NCI-H1930 (cell line): ENCODE results near the gene RAE1.
A peak's percentile ranks its signal among the peaks of the same experiment; 100 is the strongest.
"Not testable (repeated sequence)": the region's sequence is repeated elsewhere in the genome, so short reads cannot be mapped to it uniquely, and the experiment has no call there.

ENCODE experiments used
- DNase-seq, 2 experiments: peaks; one replicate each; lab custom pipeline; 2025; lab: John Stamatoyannopoulos, UW

The RAE1 gene

DNA sequence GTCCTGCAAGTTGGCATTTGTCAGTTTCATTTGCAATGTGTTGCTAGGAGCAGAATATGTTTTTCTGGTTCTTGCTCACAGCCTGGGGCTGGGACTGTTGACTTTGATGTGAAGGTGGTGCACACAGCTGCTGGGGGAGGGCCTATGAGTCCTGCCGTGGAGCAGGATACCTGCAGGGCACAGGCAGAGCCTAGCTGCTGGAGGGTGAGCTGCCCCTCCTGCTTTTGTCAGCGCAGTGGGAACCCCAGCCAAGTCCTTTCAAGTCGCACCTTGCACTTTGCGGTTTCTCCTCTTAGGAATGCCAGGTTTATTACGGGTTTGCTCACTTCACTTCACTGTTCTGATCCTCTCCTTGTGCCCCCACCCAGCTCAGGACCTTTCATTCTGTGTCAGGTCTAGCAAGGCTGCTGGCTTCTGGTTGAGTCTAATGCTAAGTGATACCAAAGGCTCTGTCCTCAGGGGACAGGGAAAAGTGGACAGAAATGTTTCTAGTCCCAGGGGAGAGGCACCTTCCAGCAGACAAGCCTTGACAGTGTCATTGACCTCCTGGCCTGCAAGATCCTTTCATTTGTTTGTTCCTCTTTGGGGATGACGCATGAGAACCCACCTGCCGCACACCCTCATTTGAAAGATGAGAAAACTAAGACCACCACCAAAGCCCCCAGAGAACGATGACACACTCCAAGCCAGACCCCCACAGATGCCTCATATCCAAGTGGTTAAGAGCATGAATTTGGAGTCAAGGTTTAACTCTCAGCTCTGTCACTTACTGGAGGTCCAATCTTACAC, 24.2 kb upstream of the RAE1 start:
- no peak for DNase-seq

DNA sequence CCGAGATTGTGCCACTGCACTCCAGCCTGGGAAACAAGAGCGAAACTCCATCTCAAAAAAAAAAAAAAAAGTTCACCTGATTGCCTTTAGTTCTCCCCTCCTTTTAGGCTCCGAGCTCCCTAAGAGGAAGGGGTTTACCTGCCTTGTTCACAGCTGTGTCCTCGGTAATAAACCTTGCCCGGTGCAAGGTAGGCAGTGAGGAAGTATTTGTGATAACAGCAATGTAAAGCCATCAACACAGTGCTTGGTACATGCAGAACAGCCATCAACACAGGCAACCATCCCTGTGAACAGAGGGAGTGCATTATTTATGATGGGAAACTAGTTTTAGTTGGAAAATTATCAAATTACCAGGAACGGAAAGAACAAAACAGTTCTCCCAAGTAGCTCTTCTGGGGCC, 23.2 kb upstream of the RAE1 start:
- no peak for DNase-seq

GRCh38 chr20:57329608-57330221, 21.3 kb upstream of the RAE1 start, which contains the start of gene SPO11:
SPO11 (plus strand) TSS chr20:57329803; CDS start chr20:57329868, 65 bp downstream.
- no peak for DNase-seq

DNA sequence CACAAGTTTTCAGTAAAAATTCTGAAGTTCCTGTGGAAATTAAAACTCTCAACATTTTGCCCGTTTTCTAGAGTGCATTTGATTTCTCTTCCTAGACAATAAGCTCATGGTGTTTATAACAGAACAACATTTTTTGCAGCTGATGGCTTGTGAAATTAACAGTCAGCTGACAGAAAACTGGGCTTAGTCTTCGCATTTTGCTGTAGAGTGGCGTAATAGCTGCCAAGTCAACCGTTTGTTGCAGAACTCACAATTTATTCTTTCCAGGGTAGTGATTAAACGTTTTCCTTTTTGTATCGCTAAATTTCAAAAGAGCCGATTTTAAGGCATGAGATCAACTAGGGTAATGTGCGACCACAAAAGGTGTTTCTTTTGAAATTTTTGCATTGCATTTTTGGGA, 20.1 kb upstream of the RAE1 start:
- no peak for DNase-seq

GRCh38 chr20:57332105-57333089, 18.7 kb upstream of the RAE1 start:
- no peak for DNase-seq

DNA sequence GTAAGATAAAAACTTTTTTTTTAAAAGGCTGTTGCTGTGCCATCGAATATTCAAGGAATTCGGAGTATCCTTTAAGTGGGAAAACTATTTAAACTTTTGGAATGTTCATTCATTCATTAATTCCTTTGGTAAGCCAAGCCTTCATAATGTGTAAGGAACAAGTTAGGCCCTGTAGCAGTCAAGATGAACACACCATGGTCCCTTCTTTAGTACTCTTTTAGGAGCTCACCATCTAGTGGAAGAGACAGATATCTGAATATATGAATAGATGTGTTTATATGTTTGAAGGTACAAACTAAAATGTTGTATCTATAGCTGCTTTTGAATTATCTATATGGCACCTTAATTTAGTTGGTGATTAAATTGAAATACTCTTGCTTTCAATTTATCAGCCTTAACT, 15.7 kb upstream of the RAE1 start:
- no peak for DNase-seq

GRCh38 chr20:57341663-57342062, 9.4 kb upstream of the RAE1 start:
- DNase-seq: no peak

DNA sequence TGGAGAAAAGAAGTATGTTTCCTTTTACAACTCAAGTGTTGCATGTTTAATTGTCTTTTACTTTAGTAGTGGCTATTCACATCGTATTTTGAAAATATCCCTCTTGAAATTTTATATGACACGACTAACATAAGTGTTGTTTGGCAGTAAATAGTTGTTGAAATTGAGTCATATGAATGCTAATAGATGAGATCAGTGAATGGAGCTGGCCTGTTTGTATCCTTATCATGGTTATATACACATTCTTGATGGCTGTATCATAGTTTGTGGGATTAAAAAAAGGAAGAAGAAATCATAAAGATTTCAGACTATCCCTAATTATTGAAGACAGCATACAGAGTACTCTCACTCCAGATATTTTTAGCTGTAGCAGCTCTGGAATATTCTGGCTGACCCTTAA, 8.2 kb upstream of the RAE1 start:
- DNase-seq: no peak

DNA sequence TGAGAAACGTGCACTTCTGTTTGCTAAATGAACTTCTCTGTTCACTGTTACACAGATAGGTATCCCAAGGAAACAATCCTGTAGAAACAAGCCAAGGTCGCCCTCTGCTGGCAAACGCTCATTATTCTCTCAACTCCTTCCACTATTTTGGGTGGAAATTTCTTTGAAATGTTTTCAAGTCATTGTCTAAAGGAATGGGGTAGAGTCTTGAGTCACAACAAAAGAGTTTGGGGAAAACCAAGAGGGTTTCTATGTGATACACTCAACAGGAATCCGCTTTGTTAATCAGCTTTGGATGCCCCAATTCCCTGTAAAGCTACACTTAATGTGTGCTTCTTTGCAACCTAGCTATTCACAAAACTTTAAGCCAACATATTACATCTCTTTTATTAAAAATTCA, 4.6 kb upstream of the RAE1 start:
- peak; percentile 26 to 65 for DNase-seq

- no peak for DNase-seq
Observed at GRCh38 chr20:57347393-57347792, 3.7 kb upstream of the RAE1 start.

DNA sequence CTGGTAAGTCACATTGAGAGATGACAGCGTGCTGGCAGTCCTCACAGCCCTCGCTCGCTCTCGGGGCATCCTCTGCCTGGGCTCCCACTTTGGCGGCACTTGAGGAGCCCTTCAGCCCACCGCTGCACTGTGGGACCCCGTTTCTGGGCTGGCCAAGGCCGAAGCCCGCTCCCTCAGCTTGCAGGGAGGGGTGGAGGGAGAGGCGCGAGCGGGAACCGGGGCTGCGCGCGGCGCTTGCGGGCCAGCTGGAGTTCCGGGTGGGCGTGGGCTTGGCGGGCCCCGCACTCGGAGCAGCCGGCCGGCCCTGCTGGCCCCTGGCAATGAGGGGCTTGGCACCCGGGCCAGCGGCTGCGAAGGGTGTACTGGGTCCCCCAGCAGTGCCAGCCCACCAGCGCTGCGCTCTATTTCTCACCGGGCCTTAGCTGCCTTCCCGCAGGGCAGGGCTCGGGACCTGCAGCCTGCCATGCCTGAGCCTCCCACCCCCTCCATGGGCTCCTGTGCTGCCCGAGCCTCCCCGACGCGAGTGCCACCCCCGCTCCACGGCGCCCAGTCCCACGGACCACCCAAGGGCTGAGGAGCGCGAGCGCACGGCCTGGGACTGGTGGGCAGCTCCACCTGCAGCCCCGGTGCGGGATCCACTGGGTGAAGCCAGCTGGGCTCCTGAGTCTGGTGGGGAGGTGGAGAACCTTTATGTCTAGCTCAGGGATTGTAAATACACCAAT, 2.7 kb upstream of the RAE1 start:
- DNase-seq: not testable (repeated sequence)

DNA sequence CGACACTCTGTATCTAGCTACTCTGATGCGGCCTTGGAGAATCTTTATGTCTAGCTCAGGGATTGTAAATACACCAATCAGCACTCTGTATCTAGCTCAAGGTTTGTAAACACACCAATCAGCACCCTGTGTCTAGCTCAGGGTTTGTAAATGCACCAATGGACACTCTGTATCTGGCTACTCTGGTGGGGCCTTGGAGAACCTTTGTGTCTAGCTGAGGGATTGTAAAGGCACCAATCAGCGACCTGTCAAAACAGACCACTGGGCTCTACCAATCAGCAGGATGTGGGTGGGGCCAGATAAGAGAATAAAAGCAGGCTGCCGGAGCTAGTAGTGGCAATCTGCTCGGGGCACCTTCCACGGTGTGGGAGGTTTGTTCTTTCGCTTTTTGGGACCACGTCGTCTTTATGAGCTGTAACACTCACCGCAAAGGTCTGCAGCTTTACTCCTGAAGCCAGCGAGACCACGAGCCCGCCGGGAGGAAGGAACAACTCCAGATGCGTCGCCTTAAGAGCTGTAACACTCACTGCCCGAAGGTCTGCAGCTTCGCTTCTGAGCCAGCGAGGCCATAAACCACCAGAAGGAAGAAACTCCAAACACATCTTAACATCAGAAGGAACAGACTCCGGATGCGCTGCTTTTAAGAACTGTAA, 2.0 kb upstream of the RAE1 start:
- not testable (repeated sequence) for DNase-seq

GRCh38 chr20:57350081-57350710, 859 bp upstream of the RAE1 start:
- DNase-seq: no peak

DNA sequence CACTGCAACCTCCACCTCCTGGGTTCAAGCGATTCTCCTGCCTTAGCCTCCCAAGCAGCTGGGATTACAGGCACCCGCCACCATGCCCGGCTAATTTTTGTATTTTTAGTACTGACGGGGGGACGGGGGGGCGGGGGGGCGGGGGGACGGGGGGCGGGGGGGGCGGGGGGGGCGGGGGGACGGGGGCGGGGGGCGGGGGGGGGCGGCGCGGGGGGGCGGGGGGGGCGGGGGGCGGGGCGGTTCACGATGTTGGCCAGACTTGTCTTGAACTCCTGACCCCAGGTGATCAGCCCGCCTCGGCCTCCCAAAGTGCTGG, 371 bp upstream of the RAE1 start:
- not testable (repeated sequence) for DNase-seq

DNA sequence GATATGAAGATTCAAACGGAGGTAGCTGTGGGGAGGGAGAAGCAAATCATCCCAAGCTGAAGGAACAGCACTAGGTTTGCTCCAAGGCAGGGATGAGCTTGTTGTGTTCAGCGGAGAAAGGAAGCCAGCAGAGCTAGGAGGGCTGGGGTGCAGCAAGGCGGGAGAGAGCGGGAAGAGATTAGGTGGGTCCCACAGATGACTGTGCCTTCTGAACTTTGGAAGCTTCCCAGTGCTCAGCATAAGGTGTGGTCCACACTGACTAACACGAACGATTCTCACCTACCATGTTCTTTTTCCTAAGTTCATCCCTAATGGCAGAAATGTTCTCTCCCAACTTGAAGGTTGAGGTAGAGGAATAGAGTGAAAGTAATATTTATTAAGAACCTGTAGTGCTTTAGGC, 1.2 kb downstream of the RAE1 start:
- no peak for DNase-seq

DNA sequence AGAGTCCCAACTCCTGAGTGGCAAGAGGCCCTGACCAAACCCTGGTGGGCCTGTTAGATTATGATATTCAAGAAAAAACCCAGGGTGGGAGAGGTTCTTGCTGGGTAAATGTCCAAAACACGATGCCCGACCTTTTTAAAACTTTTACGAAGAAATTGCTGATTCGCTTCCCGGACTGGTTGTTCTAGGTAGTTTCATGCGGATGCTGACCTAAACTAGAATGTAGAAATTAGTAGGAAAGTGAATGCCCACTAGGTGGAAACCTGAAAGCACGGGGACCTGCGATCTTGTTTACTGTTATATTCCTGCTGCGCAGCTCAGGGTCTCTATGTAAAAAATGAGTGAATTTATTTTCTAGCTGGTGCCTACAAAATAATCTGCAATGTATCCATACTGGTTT, 2.3 kb downstream of the RAE1 start:
- no peak for DNase-seq

DNA sequence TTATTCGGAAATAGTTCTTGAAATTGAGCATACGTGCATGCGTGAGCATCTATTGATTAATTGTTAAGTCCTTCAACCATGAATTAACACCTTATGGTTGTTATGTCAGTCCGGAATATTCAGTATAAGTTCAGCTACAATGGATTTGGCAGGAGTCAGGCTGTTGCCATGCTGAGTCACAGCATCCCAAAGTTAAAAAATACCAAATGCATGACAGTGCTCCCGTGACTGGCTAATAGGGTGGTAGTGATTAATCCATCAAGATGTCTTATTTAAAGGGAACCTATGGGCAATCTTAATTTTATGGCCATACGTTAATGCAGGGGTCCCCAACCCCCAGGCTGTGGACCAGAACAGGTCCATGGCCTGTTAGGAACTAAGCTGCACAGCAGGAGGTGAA, 10.5 kb downstream of the RAE1 start:
- DNase-seq: no peak

DNA sequence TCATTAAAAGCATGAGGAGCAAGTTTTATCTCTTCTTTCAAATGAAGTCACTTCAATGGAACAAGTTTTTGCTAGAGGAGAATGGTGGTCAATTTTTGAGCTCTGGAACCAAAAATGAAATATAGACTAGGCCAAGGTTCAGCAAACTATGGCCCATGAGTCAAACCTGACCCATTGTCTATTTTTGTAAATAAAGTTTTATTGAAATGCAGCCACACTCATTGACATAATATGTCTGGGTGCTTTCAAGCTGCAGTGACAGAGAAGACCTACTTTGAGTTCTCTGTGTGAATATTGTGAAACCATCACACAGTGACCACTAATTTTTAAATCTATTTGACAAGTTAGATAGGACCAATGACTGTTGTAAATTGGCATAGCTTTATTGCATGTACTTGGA, 13.4 kb downstream of the RAE1 start:
- no peak for DNase-seq

DNA sequence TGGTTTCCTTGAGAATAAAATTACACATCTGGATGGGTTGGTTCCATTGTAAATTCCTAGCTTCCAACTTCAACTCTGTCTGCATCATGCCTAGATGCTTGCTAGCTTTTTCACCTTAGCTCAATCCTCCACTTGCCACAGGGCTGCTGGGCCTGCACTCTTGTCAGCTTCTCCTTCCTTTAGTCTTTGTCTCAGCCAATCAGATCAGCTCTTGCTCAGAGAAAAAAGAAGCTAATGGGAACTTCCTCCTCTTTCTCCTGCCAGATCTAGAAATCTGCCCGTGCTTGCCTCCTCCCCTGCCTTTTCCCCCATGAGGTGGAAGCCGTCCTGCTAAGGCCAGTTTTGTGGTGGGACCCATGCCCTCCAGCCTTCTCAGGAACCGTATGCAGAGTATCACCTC, 18.5 kb downstream of the RAE1 start:
- DNase-seq: no peak

DNA sequence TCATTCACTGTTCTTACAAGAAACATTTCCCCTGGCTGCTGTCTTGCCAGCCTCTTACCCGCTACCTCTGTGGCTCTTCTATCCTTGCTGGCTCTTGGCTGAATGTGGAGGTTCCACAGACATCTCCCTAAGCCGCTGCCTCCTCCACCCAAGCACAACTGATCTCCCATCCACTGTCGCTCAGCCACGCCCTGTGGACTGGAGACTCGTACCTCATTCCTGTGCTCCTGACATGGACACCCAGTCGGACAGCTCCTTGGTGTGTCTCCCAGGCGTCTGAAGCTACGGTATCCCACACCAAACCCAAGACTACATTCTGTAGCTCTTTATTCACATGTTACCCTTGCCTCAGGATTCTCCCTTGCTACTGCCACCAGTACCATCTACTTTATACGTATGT, 19.3 kb downstream of the RAE1 start:
- DNase-seq: no peak

DNA sequence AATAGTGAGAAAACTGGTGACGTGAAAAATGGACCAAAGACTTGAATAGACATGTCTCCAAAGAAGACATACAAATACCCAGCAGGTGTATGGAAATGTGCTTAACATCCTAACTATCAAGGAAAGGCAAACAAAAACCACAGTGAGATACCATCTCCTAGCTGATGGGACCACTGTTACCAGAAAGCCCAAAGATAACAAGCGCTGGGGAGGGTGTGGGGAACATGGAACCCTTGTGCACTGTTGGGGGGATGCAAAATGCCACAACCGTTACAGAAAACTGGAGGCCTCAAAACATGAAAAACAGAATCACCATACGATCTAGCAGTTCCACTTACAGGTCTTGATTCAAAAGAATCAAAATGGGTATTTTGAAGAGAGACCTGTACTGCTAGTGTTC, 20.3 kb downstream of the RAE1 start:
- no peak for DNase-seq
